HCT116 (cell line): ENCODE results near the gene PAX5. TPM values are rescaled to one million over a fixed set of nuclear protein-coding genes. Genes with fewer than 3 reads are reported as not detected.

Source experiments
- ATAC-seq: fragments of 200-7000 bp; cut with Tn5 transposase; 2 replicates; pipeline ENCODE4 v1.9.1; 2020; ENCODE audit warnings: mild to moderate bottlenecking, moderate library complexity
- BruUV-seq: library from RNA; stranded (reverse); fragments of 400-500 nt; replicated peaks from 2 replicates; lab custom pipeline; 2021; lab: Mats Ljungman, UMichigan
- CTCF ChIA-PET: fragments of 300-600 bp; sonication (Branson Sonifier 250); formaldehyde crosslinking; loops from one replicate; lab custom pipeline; 2021; ENCODE audit warnings: antibody characterized with exemption; lab: Charles Lee
- POLR2A ChIA-PET: fragments of 300-600, 350-600 bp; sonication (Branson Sonifier 250); formaldehyde crosslinking; loops from one replicate; lab custom pipeline; 2021; ENCODE audit warnings: antibody characterized with exemption; lab: Charles Lee
- RAD21 ChIA-PET, 2 experiments: fragments of 300-600 bp; sonication (Branson Sonifier 250); formaldehyde crosslinking; loops; one replicate each; lab custom pipeline; 2023; ENCODE audit warnings: low total read pairs in 2 of 2; ENCODE audit not compliant: uncharacterized antibody in 2 of 2, unreplicated experiment in 2 of 2, low non-redundant PET in 1 of 2; lab: Charles Lee
- DNase-seq: peaks from one replicate; pipeline ENCODE4 v3.0.0-alpha.2; 2010; ENCODE audit warnings: low read depth, low spot score
- H2AFZ ChIP-seq: fragments of 200-600 bp; shearing (Covaris generic), sonication (generic); 2 replicates; pipeline ENCODE4 v1.6.1; 2017; ENCODE audit warnings: low read depth, mixed run types, mixed read lengths, antibody characterized with exemption, low read length; ENCODE audit not compliant: poor library complexity, severe bottlenecking
- H3K27ac ChIP-seq: 2 replicates; pipeline ENCODE4 v1.5.1; 2012; ENCODE audit warnings: low read depth, low read length
- H3K27me3 ChIP-seq: fragments of 200-600 bp; sonication (generic); 2 replicates; pipeline ENCODE4 v1.6.1; 2016; ENCODE audit warnings: mixed run types, low read length, mixed read lengths; ENCODE audit not compliant: insufficient read depth
- H3K36me3 ChIP-seq, 2 experiments: fragments of 200-500 bp in 1 of 2; fragments of 200-600 bp in 1 of 2; sonication (Bioruptor generic) in 1 of 2; sonication (generic) in 1 of 2; 2 replicates each; pipeline versions ENCODE4 v1.5.1 to v1.6.1; 2014 to 2016; ENCODE audit warnings: low read length in 2 of 2, inconsistent platforms in 1 of 2, mixed read lengths in 1 of 2, mixed run types in 1 of 2; ENCODE audit not compliant: insufficient read depth in 2 of 2, control insufficient read depth in 1 of 2
- H3K4me1 ChIP-seq, 2 experiments: fragments of 200-600 bp in 1 of 2; sonication (generic) in 1 of 2; 2 replicates each; pipeline versions ENCODE4 v1.5.1 to v1.6.1; 2012 to 2017; ENCODE audit warnings: low read length in 2 of 2, inconsistent platforms in 1 of 2, mild to moderate bottlenecking in 1 of 2, mixed read lengths in 1 of 2, mixed run types in 1 of 2, moderate library complexity in 1 of 2; ENCODE audit not compliant: insufficient read depth in 2 of 2, control insufficient read depth in 1 of 2
- H3K4me2 ChIP-seq: fragments of 200-600 bp; sonication (generic); 2 replicates; pipeline ENCODE4 v1.6.1; 2017; ENCODE audit warnings: mixed run types, low read length, mixed read lengths
- H3K4me3 ChIP-seq, 2 experiments: fragments of 200-600 bp in 1 of 2; sonication (generic) in 1 of 2; replicated peaks in 1 of 2; 2 replicates each; pipeline ENCODE4 v1.5.1; 2011 to 2016; ENCODE audit warnings: low read length in 2 of 2, control low read depth in 1 of 2, low read depth in 1 of 2, mild to moderate bottlenecking in 1 of 2, mixed read lengths in 1 of 2, mixed run types in 1 of 2
- H3K79me2 ChIP-seq: fragments of 200-600 bp; sonication (generic); 2 replicates; pipeline ENCODE4 v1.6.1; 2017; ENCODE audit warnings: mild to moderate bottlenecking, mixed run types, low read length, moderate library complexity, mixed read lengths; ENCODE audit not compliant: insufficient read depth
- H3K9ac ChIP-seq: fragments of 200-600 bp; sonication (generic); 2 replicates; pipeline ENCODE4 v1.6.1; 2016; ENCODE audit warnings: low read length, mixed read lengths
- H3K9me2 ChIP-seq: fragments of 200-600 bp; sonication (generic), shearing (Covaris generic); 2 replicates; pipeline ENCODE4 v1.6.1; 2017; ENCODE audit warnings: mixed run types, mild to moderate bottlenecking, moderate library complexity; ENCODE audit not compliant: insufficient read depth
- H3K9me3 ChIP-seq, 2 experiments: fragments of 200-500 bp in 1 of 2; fragments of 200-600 bp in 1 of 2; sonication (Bioruptor generic) in 1 of 2; sonication (generic) in 1 of 2; 2 replicates each; pipeline ENCODE4 v1.6.1; 2014 to 2017; ENCODE audit warnings: low read length in 2 of 2, mixed read lengths in 2 of 2, inconsistent platforms in 1 of 2, low read depth in 1 of 2, mild to moderate bottlenecking in 1 of 2, mixed run types in 1 of 2, moderate library complexity in 1 of 2; ENCODE audit not compliant: control insufficient read depth in 1 of 2, insufficient read depth in 1 of 2
- H4K20me1 ChIP-seq: fragments of 200-600 bp; sonication (generic), shearing (Covaris generic); 2 replicates; pipeline ENCODE4 v1.6.1; 2017; ENCODE audit warnings: mixed run types, mild to moderate bottlenecking, moderate library complexity; ENCODE audit not compliant: insufficient read depth
- MAX ChIP-seq: IDR thresholded peaks from 2 replicates; pipeline ENCODE4 v1.6.1; 2012
- SP1 ChIP-seq: IDR thresholded peaks from 2 replicates; pipeline ENCODE4 v1.6.1; 2012; ENCODE audit warnings: low read depth
- YY1 ChIP-seq: IDR thresholded peaks from 2 replicates; pipeline ENCODE4 v1.6.1; 2011; ENCODE audit warnings: low read length, low read depth, moderate library complexity, mild to moderate bottlenecking; ENCODE audit not compliant: insufficient replicate concordance; ENCODE audit errors: extremely low read depth
- ZFX ChIP-seq: fragments of 450-650 bp; IDR thresholded peaks from 2 replicates; pipeline ENCODE4 v1.6.1; 2017
- intact Hi-C: fragments of 100-400 bp; cut with micrococcal nuclease; formaldehyde crosslinking; loops from 2 replicates; pipeline ENCODE4 v1.10.0; 2022
- total RNA-seq: library from RNA; stranded (reverse); gene quantifications from one replicate; pipeline ENCODE4 v1.2.1, GENCODE V29; 2021; ENCODE audit not compliant: unreplicated experiment

The PAX5 gene
- total RNA-seq, 1 experiment from 2014 or later = 0.17 TPM

GRCh38 chr9:36985769-36986467 lies 48.1 kb downstream of the PAX5 start:
- no peak for TF ChIP-seq ZFX
- TF ChIP-seq, all 23 proteins: peak for 0
- H4K20me1 ChIP-seq = no peaks in the 10 kb centered on the region
- RAD21 ChIA-PET = no interaction called here
- no peaks in the 10 kb centered on the region for H3K79me2 ChIP-seq
- no peak overlapping the region for H3K4me3 ChIP-seq
- H3K4me2 ChIP-seq = no peak overlapping the region
- H3K9me3 ChIP-seq = no peaks in the 10 kb centered on the region
- POLR2A ChIA-PET = no interaction called here
- no peaks in the 10 kb centered on the region for H3K9me2 ChIP-seq
- H3K27me3 ChIP-seq = no peaks in the 10 kb centered on the region
- ATAC-seq (no peak), DNase-seq (no peak)
- no peak overlapping the region for H3K9ac ChIP-seq
- H2AFZ ChIP-seq = no peak overlapping the region
- CTCF ChIA-PET = no interaction called here
- H3K4me1 ChIP-seq = peaks cover under 1 to 7% of the 10 kb centered on the region in 2 experiments; a peak in 2 of 4 replicates
- H3K27ac ChIP-seq = no peak overlapping the region
- intact Hi-C loops = no loop called here
- H3K36me3 ChIP-seq = no peaks in the 10 kb centered on the region
- BruUV-seq = no TSS peak

DNA sequence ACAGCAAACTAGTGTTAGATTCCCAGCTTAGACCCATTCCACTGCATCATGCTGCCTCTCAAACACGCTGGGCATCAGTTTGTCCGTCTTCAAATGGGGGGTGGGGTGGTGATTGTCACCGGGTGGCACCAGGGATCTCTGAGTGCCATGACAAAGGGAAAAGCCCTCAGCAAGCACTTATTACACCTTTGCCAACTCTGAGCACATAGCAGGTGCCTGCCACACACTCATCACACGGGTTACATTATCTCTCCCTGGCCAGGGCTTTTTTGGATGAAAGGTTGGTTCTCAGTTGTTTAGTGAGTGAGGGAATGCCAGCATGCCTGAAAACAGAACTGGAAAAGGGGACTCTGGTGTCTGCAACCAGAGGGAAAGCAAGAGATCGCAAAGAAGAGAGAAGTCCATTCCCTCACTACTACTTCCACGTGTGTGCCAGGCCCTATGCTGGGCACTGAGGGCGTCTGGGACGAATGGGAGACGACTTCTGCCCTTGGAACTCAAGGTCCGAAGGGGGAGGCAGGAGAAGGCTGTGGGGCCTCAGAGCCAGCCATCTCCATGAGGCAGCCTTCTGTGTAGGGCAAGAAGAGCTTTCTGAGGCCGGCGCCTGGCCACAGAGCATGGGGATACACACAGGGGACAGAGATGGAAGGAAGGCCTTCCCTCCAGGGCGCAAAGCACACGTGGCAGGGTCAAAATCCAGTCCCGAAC lies 48.9 kb downstream of the PAX5 start:
- no peak overlapping the region for H3K4me2 ChIP-seq
- RAD21 ChIA-PET = no interaction called here
- H3K27me3 ChIP-seq = no peaks in the 10 kb centered on the region
- CTCF ChIA-PET = interaction anchor here (0.9 kb wide), 1 partner anchor 10 kb away, joined by 3 read pairs; no protein-coding TSS in a partner anchor
- H3K27ac ChIP-seq = no peak overlapping the region
- peaks cover 7 to 14% of the 10 kb centered on the region in 2 experiments for H3K4me1 ChIP-seq
- POLR2A ChIA-PET = no interaction called here
- no peak for TF ChIP-seq MAX
- TF ChIP-seq SP1 = no peak
- no peak for TF ChIP-seq YY1
- no peaks in the 10 kb centered on the region for H3K9me3 ChIP-seq
- DNase-seq = no peak
- H3K9me2 ChIP-seq = no peaks in the 10 kb centered on the region
- no peaks in the 10 kb centered on the region for H3K79me2 ChIP-seq
- no peaks in the 10 kb centered on the region for H4K20me1 ChIP-seq
- no peak for ATAC-seq
- no peak overlapping the region for H3K4me3 ChIP-seq
- no peak overlapping the region for H3K9ac ChIP-seq
- H3K36me3 ChIP-seq = no peaks in the 10 kb centered on the region
- BruUV-seq = no TSS peak
- intact Hi-C loops = no loop called here
- no peak overlapping the region for H2AFZ ChIP-seq
